GM23338 (cell line): ENCODE data around the gene PYY. TPM values are rescaled to one million over a fixed set of nuclear protein-coding genes. Genes with fewer than 3 reads are reported as not detected.

ENCODE experiments used
- ATAC-seq: fragments of 200-7000 bp; cut with Tn5 transposase; 3 replicates; pipeline ENCODE4 v1.9.1; 2020
- DNase-seq: peaks from one replicate; pipeline ENCODE4 v3.0.0-alpha.2; 2015; ENCODE audit warnings: low spot score
- H2AFZ ChIP-seq: fragments of 200-600 bp; sonication (generic); 2 replicates; pipeline ENCODE4 v1.8.0; 2016; ENCODE audit warnings: antibody characterized with exemption, mild to moderate bottlenecking, moderate library complexity
- H3F3A ChIP-seq: fragments of 200-600 bp; sonication (generic); replicated peaks from 2 replicates; pipeline ENCODE4 v1.8.0; 2017; ENCODE audit warnings: antibody characterized with exemption, mixed run types, low read depth
- H3K27ac ChIP-seq: fragments of 200-600 bp; sonication (generic); 2 replicates; pipeline ENCODE4 v1.6.1; 2016; ENCODE audit warnings: low read depth
- H3K27me3 ChIP-seq: fragments of 200-600 bp; sonication (generic); 2 replicates; pipeline ENCODE4 v1.8.0; 2016; ENCODE audit warnings: mild to moderate bottlenecking, mixed run types, moderate library complexity; ENCODE audit not compliant: insufficient read depth
- H3K36me3 ChIP-seq: fragments of 200-600 bp; sonication (generic); 2 replicates; pipeline ENCODE4 v1.8.0; 2016; ENCODE audit warnings: mild to moderate bottlenecking; ENCODE audit not compliant: insufficient read depth
- H3K4me1 ChIP-seq: fragments of 200-600 bp; sonication (generic); 2 replicates; pipeline ENCODE4 v1.8.0; 2016; ENCODE audit warnings: mild to moderate bottlenecking, moderate library complexity; ENCODE audit not compliant: insufficient read depth
- H3K4me2 ChIP-seq: fragments of 200-600 bp; sonication (generic); 2 replicates; pipeline ENCODE4 v1.7.1; 2017; ENCODE audit warnings: mixed run types
- H3K4me3 ChIP-seq: fragments of 200-600 bp; sonication (generic); 2 replicates; pipeline ENCODE4 v1.6.1; 2016; ENCODE audit warnings: mixed run types
- H3K79me2 ChIP-seq: fragments of 200-600 bp; sonication (generic); replicated peaks from 2 replicates; pipeline ENCODE4 v1.8.0; 2017; ENCODE audit warnings: mild to moderate bottlenecking; ENCODE audit not compliant: insufficient read depth
- H3K9me2 ChIP-seq: fragments of 200-600 bp; sonication (generic); 2 replicates; pipeline ENCODE4 v1.8.0; 2017; ENCODE audit not compliant: insufficient read depth
- H4K20me1 ChIP-seq: fragments of 200-600 bp; sonication (generic); replicated peaks from 2 replicates; pipeline ENCODE4 v1.8.0; 2017; ENCODE audit warnings: mild to moderate bottlenecking; ENCODE audit not compliant: insufficient read depth
- H3K27ac Mint-ChIP-seq: 2 replicates; pipeline ENCODE4 v1.8.0; 2020; ENCODE audit warnings: inconsistent platforms, mild to moderate bottlenecking, moderate library complexity, mixed read lengths
- H3K27me3 Mint-ChIP-seq: 3 replicates; pipeline ENCODE4 v1.8.0; 2022; ENCODE audit warnings: low read depth, mild to moderate bottlenecking, moderate library complexity, mixed read lengths, inconsistent platforms; ENCODE audit not compliant: insufficient read depth, poor library complexity
- H3K36me3 Mint-ChIP-seq: 3 replicates; pipeline ENCODE4 v1.8.0; 2021; ENCODE audit warnings: low read depth, mild to moderate bottlenecking, inconsistent platforms, moderate library complexity, mixed read lengths
- H3K4me1 Mint-ChIP-seq: 3 replicates; pipeline ENCODE4 v1.8.0; 2020; ENCODE audit warnings: mild to moderate bottlenecking, inconsistent platforms, mixed read lengths
- H3K4me3 Mint-ChIP-seq: 3 replicates; pipeline ENCODE4 v1.8.0; 2021; ENCODE audit warnings: moderate library complexity, mild to moderate bottlenecking, inconsistent platforms, mixed read lengths
- H3K9me3 Mint-ChIP-seq: 3 replicates; pipeline ENCODE4 v1.8.0; 2020; ENCODE audit warnings: moderate library complexity, mild to moderate bottlenecking, inconsistent platforms, mixed read lengths
- CREB1 ChIP-seq: fragments of 250-450 bp; sonication (Bioruptor Pico); IDR thresholded peaks from 2 replicates; pipeline ENCODE4 v1.5.0; 2020; ENCODE audit warnings: low read depth, mild to moderate bottlenecking, moderate library complexity
- EZH2 ChIP-seq: fragments of 200-600 bp; sonication (generic); IDR thresholded peaks from one replicate; pipeline ENCODE4 v1.8.0; 2017; ENCODE audit warnings: antibody characterized with exemption, mild to moderate bottlenecking, low read depth; ENCODE audit not compliant: unreplicated experiment
- EZH2phosphoT487 ChIP-seq: fragments of 200-600 bp; sonication (generic); IDR thresholded peaks from one replicate; pipeline ENCODE4 v1.8.1; 2018; ENCODE audit warnings: antibody characterized with exemption; ENCODE audit not compliant: unreplicated experiment
- JUNB ChIP-seq: IDR thresholded peaks from one replicate; pipeline ENCODE4 v1.6.1; 2016; ENCODE audit warnings: antibody characterized with exemption; ENCODE audit not compliant: unreplicated experiment
- NANOG ChIP-seq: IDR thresholded peaks from 2 replicates; pipeline ENCODE4 v1.6.1; 2016; ENCODE audit warnings: antibody characterized with exemption, borderline replicate concordance
- POLR2AphosphoS5 ChIP-seq: IDR thresholded peaks from 2 replicates; pipeline ENCODE4 v1.6.1; 2016; ENCODE audit warnings: antibody characterized with exemption, low read depth
- STAT1 ChIP-seq: IDR thresholded peaks from one replicate; pipeline ENCODE4 v1.6.1; 2016; ENCODE audit warnings: antibody characterized with exemption; ENCODE audit not compliant: unreplicated experiment
- ZNF114 ChIP-seq: fragments of 250-450 bp; sonication (Bioruptor Pico); IDR thresholded peaks from 2 replicates; pipeline ENCODE4 v1.5.0; 2020; ENCODE audit warnings: mild to moderate bottlenecking, moderate library complexity
- ZNF331 ChIP-seq: fragments of 250-450 bp; sonication (Bioruptor Pico); IDR thresholded peaks from 2 replicates; pipeline ENCODE4 v1.5.0; 2020; ENCODE audit warnings: low read depth, mild to moderate bottlenecking, moderate library complexity
- polyA plus RNA-seq: library from polyadenylated mRNA; unstranded; fragments of >200 nt; fragmentation: Nextera tagmentation; extraction: Ambion mirVana; gene quantifications from 2 replicates; pipeline ENCODE4 v1.2.1, GENCODE V29; 2016
- total RNA-seq: library from RNA; depleted of rRNA; stranded (reverse); fragments of >200 nt; shearing (Covaris generic); gene quantifications from 2 replicates; pipeline ENCODE4 v1.2.3, GENCODE V29; 2014
- TF ChIP-seq, protein P1 (sequence below), 2 experiments: fragments of 200-600 bp in 1 of 2; sonication (generic) in 1 of 2; conservative IDR thresholded peaks; 2 replicates each; pipeline versions ENCODE4 v1.5.1 to v1.6.1; 2016 to 2017; ENCODE audit warnings: antibody characterized with exemption in 2 of 2, low read depth in 2 of 2, mild to moderate bottlenecking in 2 of 2, moderate library complexity in 1 of 2
- TF ChIP-seq, protein P2 (sequence below): IDR thresholded peaks from 2 replicates; pipeline ENCODE4 v1.6.1; 2016; ENCODE audit warnings: antibody characterized with exemption

The PYY gene
- total and polyA plus RNA-seq, 2 experiments from 2014 or later = 0.56 to 8.5 TPM

DNA sequence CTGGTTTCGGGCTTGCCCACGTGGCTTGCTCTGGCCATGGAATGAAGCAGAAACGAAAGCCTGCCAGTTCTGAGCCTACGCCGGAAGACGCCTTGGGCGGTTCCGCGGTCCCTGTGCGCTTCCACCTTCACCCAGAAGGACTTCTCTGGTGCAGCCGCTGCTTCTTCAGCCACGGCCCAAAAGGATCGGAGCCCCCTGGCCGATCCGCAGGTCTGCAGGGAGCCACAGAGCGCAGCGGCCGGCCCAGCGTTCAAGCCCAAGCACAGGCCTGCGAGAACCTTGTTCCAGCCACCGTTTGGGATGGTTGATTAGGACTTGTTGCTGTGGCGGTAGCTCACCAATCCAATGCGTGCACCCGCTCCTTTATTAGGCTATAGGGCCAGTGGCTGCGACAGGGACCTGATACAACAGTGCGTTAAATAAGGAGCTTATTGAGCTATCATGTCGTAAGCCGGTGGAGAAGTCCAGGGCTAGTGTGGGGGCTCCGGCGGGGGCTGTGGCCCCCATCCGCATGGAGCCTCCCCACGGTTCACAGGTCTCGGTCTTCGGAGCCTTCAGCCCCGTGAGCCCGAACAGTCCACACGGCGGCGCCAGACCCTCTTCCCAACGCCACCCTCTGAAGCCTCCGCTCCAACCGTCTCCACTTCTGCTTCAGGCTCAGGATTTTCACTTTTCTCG lies 36.3 kb downstream of the PYY start (continued):
- no peak for TF ChIP-seq NANOG
- no peak for TF ChIP-seq JUNB
- peak; percentile 49 for TF ChIP-seq EZH2
- no peak for TF ChIP-seq ZNF114
- TF ChIP-seq ZNF331 (CRISPR knock-in tag) = no peak
- TF ChIP-seq STAT1 = no peak
- no peak for TF ChIP-seq CREB1 (CRISPR knock-in tag)
- TF ChIP-seq, protein P1, sequence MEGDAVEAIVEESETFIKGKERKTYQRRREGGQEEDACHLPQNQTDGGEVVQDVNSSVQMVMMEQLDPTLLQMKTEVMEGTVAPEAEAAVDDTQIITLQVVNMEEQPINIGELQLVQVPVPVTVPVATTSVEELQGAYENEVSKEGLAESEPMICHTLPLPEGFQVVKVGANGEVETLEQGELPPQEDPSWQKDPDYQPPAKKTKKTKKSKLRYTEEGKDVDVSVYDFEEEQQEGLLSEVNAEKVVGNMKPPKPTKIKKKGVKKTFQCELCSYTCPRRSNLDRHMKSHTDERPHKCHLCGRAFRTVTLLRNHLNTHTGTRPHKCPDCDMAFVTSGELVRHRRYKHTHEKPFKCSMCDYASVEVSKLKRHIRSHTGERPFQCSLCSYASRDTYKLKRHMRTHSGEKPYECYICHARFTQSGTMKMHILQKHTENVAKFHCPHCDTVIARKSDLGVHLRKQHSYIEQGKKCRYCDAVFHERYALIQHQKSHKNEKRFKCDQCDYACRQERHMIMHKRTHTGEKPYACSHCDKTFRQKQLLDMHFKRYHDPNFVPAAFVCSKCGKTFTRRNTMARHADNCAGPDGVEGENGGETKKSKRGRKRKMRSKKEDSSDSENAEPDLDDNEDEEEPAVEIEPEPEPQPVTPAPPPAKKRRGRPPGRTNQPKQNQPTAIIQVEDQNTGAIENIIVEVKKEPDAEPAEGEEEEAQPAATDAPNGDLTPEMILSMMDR (conservative IDR thresholded peaks at IDR 0.05; ENCODE audit: low read depth in 2 of 2) = peak; percentile 53 to 79

DNA sequence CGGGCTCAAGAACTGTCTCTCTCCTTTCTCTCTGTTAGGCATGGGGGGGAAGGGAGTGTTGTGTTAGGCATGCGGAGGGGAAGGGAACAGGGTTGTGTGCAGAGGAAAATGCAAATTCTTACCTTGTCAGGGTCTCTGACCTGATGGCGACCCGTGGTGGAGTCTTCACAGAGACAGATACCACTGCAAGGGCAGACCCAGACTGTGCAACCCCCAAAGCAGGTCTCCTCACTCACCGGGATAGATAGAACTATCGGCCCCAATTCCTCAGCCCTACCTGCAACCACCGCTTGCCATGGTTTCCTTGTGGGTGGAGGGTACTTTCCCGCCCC lies 36.8 kb downstream of the PYY start:
- Histone ChIP-seq H3K27me3 (peaks cover 26% of the 10 kb centered on the region), H2AFZ (peak overlapping the region; percentile 98), H3K36me3 (no peaks in the 10 kb centered on the region), H4K20me1 (no peaks in the 10 kb centered on the region), H3K9me2 (no peaks in the 10 kb centered on the region), H3K4me2 (peak overlapping the region; percentile 80), H3F3A (no peaks in the 10 kb centered on the region), H3K4me1 (peaks cover 7% of the 10 kb centered on the region; the same call in 1 of the 2 replicates), H3K4me3 (peak overlapping the region; percentile 58), H3K79me2 (no peaks in the 10 kb centered on the region), H3K27ac (no peak overlapping the region)
- Mint-ChIP-seq H3K27ac (no peak overlapping the region), H3K36me3 (peaks cover 6% of the 10 kb centered on the region; the same call in 1 of the 3 replicates), H3K4me1 (peaks cover 20% of the 10 kb centered on the region), H3K27me3 (peaks cover 29% of the 10 kb centered on the region), H3K9me3 (peaks cover 6% of the 10 kb centered on the region; the same call in 2 of the 3 replicates), H3K4me3 (peak overlapping the region; percentile 23)
- no peak for DNase-seq
- TF ChIP-seq CREB1 (CRISPR knock-in tag) (no peak), JUNB (no peak), EZH2phosphoT487 (no peak), ZNF114 (no peak), ZNF331 (CRISPR knock-in tag) (no peak), EZH2 (no peak)
- TF ChIP-seq, protein P2, sequence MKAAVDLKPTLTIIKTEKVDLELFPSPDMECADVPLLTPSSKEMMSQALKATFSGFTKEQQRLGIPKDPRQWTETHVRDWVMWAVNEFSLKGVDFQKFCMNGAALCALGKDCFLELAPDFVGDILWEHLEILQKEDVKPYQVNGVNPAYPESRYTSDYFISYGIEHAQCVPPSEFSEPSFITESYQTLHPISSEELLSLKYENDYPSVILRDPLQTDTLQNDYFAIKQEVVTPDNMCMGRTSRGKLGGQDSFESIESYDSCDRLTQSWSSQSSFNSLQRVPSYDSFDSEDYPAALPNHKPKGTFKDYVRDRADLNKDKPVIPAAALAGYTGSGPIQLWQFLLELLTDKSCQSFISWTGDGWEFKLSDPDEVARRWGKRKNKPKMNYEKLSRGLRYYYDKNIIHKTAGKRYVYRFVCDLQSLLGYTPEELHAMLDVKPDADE = no peak
- ATAC-seq = peak; percentile 53

DNA sequence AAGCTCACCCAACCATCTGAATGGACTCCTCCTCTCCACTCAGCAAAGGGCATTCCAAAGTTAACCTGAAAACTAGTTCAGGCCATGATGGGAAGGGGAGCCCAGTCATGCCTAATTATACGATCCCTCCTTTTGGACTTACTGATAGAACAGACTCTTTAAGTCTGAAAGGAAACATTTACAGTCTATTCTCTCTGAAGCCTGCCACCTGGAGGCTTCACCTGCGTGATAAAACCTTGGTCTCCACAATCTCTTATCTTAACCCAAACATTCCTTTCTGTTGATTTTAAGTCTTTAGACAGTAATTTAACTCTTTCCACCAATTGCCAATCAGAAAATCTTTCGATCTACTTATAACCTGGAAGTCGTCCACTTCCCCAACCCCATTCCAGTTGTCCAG lies 37.4 kb downstream of the PYY start:
- no peaks in the 10 kb centered on the region for H3K79me2 ChIP-seq
- H2AFZ ChIP-seq = no peak overlapping the region
- H3K4me3 ChIP-seq = no peak overlapping the region
- no peaks in the 10 kb centered on the region for H3K36me3 ChIP-seq
- TF ChIP-seq POLR2AphosphoS5 (no peak), JUNB (no peak)
- TF ChIP-seq, protein P1 (conservative IDR thresholded peaks at IDR 0.05; ENCODE audit: low read depth in 2 of 2) = peak in 1 of 2 experiments; percentile 17; a peak in 1 of 4 replicates
- peak overlapping the region; percentile 80; the same call in 1 of the 2 replicates for H3K4me2 ChIP-seq
- peaks cover 7% of the 10 kb centered on the region; the same call in 1 of the 2 replicates for H3K4me1 ChIP-seq
- Mint-ChIP-seq H3K4me1 (peaks cover 20% of the 10 kb centered on the region), H3K36me3 (peaks cover 6% of the 10 kb centered on the region; the same call in 1 of the 3 replicates), H3K9me3 (peaks cover 6% of the 10 kb centered on the region; the same call in 2 of the 3 replicates), H3K4me3 (no peak overlapping the region; the same call in 1 of the 3 replicates), H3K27me3 (peaks cover 29% of the 10 kb centered on the region), H3K27ac (no peak overlapping the region)
- ATAC-seq (no peak), DNase-seq (no peak)
- peaks cover 26% of the 10 kb centered on the region for H3K27me3 ChIP-seq
- no peaks in the 10 kb centered on the region for H4K20me1 ChIP-seq
- no peaks in the 10 kb centered on the region for H3K9me2 ChIP-seq
- H3F3A ChIP-seq = no peaks in the 10 kb centered on the region
- no peak overlapping the region for H3K27ac ChIP-seq
